GM12873 (cell line): ENCODE data around the gene CDK5RAP2.

Source experiments
- CTCF ChIP-seq: IDR thresholded peaks from 2 replicates; pipeline ENCODE4 v1.5.1; 2012; ENCODE audit warnings: low read depth, mild to moderate bottlenecking, moderate library complexity, low read length, control low read depth; ENCODE audit not compliant: insufficient read depth; ENCODE audit errors: missing control alignments

CDK5RAP2 gene

DNA sequence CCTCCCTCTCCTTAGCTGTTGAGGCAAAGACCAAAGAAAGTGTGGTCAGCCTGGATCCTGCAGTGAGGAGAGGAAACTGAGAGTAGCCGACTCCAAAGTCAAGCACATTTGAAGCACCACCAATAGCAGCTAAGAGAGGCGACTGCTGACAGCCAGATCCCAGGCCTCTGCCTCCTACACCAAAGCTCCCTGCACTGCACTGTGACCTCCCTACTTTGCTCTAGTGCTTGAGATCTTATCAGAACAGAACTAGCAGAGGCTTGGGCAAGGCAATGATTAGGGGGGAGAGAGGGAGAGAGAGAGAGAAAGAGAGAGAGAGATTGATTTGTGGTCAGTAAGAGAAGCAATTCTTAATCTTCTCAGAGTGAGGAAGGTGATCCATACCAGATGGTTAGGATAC, 216.3 kb downstream of the CDK5RAP2 start:
- TF ChIP-seq CTCF: no peak

DNA sequence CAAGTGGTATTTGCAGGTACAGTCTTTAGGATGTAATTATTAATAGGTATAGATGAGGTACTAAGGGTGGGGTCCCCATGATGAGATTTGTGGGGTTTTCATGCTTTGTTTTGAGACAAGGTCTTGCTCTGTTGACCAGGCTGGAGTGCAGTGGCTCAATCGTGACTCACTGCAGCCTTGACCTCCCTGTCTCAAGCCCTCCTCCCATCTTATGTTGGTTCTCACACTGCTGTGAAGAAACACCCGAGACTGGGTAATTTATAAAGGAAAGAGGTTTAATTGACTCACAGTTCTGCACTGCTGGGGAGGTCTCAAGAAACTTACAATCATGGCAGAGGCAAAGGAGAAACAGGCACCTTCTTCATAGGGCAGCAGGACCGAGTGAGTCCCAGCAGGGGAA, 217.5 kb downstream of the CDK5RAP2 start:
- no peak for TF ChIP-seq CTCF

DNA sequence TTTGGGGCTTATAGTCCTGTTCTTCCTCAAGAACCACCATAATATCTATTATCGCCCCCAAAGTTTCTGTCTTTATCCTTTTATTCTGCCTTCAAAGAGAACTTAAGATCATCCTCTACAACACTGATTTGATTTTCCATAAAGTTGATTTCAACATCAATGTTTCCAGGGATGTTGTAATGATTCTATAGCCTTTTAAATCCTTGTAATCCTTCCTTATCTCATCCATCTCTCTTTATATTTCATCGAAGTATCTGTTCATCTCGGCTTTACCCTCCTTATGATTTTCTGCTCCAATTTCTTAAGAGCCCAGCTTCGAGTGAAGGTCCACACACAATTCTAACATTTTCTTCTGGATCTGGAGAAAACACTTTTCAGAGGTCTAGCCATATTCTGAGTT, 218.4 kb downstream of the CDK5RAP2 start:
- TF ChIP-seq CTCF: no peak

DNA sequence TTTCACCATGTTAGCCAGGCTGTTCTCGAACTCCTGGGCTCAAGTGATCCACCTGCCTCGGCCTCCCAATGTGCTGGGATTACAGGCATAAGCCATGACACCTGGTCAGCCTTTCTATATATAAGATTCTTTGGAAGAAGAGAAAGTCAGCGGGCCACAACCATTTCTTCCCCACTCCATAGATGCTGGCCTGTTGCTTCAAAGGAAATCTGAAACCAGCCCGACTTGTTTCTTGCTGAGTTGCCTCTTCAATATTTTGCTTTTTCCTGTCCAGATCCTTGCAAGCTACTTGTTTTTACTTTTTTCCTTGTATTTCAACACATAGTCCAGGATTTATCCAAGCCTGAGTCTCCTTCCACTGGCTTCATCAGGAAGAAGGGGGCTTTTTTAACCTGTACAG, 219.5 kb downstream of the CDK5RAP2 start:
- no peak for TF ChIP-seq CTCF

DNA sequence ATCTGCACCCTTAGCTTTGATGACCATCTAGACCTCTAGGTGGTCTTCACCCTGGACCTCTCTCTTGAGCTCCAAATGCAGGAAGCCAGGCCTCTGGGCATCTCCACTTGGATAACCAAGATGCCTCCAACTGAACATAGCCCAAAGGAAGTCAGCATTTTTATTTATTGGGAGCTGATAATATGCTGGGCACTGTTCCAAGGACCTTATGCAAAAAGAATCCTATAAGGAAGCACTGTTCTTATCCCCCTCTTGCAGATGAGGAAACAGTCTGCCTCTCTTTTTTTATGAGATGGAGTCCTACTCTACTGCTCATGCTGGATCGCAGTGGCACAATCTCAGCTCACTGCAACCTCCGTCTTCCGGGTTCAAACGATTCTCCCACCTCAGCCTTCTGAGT, 219.9 kb downstream of the CDK5RAP2 start:
- TF ChIP-seq CTCF: no peak

DNA sequence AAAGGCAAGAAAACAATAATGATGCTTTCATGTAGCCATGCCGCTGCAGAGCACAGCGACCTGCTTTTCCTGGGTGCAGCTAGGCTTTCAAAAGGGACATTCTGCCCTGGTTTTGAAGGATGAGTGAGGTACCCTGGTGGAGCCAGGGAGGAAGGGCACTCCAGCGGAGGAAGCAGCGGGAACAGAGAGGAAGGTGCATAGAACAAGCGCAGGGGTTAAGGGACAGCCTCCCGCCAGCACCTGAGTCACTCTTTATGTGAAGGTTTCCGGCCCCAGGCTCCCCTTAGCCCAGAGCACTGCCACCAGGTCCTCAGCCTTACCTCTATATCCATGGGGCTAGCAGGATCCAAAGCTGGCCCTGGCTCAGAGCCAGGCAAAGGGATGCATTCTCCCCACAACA, 221.1 kb downstream of the CDK5RAP2 start:
- TF ChIP-seq CTCF: no peak

GRCh38 chr9:120353506-120353905, 226.5 kb downstream of the CDK5RAP2 start:
- TF ChIP-seq CTCF: no peak

DNA sequence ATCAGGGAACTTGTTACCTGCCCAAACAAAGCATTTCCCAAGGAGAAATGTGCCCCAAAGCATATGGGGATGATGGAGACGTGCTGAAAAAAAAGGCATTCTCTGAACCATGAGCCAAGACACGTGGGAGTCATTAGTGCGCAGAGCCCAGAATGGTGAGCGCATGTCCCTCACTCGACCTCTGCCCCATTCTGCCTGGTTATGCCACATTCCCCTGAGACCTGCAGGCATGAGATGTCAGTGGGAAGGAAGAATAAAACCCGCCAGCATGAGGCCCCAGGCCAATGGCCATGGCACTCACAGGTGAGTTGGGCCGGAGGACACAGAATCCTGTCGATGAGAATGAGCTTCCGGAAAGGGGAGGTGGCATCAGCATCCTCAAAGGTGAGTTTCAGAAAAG, 228.9 kb downstream of the CDK5RAP2 start:
- no peak for TF ChIP-seq CTCF
